Peyer's patch (tissue), 4 donors: ENCODE results near the gene DLGAP1. TPM values are rescaled to one million over a fixed set of nuclear protein-coding genes. Genes with fewer than 3 reads are reported as not detected.

ENCODE experiments used
- DNase-seq, 3 donors: peaks; one replicate each; pipeline ENCODE4 v3.0.0-alpha.2; 2017 to 2019
- H3K27ac ChIP-seq, 4 donors: fragments of 200-600 bp; sonication (generic); one replicate each; pipeline ENCODE4 v1.5.1; 2016 to 2019
- H3K27me3 ChIP-seq, 2 donors: fragments of 200-600 bp; sonication (generic); one replicate each; pipeline ENCODE4 v1.5.1; 2019
- H3K36me3 ChIP-seq, 3 donors: fragments of 200-600 bp; sonication (generic); one replicate each; pipeline ENCODE4 v1.5.1; 2016 to 2019
- H3K4me1 ChIP-seq, 4 donors: fragments of 200-600 bp; sonication (generic); one replicate each; pipeline ENCODE4 v1.5.1; 2016 to 2019
- H3K4me3 ChIP-seq, 4 donors: fragments of 200-600 bp; sonication (generic); 1 replicate in 3 of 4; 2 replicates in 1 of 4; pipeline ENCODE4 v1.5.1; 2016 to 2019; ENCODE audit warnings: mild to moderate bottlenecking in 1 of 4
- H3K9me3 ChIP-seq, 4 donors: fragments of 200-600 bp; sonication (generic); one replicate each; pipeline ENCODE4 v1.5.1; 2016 to 2019; ENCODE audit warnings: mild to moderate bottlenecking in 1 of 4
- POLR2A ChIP-seq, 2 donors: fragments of 450-650 bp; IDR thresholded peaks; one replicate each; pipeline ENCODE4 v1.5.1; 2017; ENCODE audit warnings: antibody characterized with exemption in 2 of 2, mild to moderate bottlenecking in 2 of 2, moderate library complexity in 2 of 2
- total RNA-seq, 4 donors: library from RNA; depleted of rRNA; stranded (reverse); fragments of >200 nt; gene quantifications; one replicate each; pipeline ENCODE4 v1.1.0, GENCODE V29; 2016
- TF ChIP-seq, protein P1 (sequence below), 6 experiments: fragments of 450-650 bp in 4 of 6; fragments of 200-600 bp in 2 of 6; sonication (generic) in 1 of 6; IDR thresholded peaks; one replicate each; pipeline ENCODE4 v1.5.1; 2017 to 2019; ENCODE audit warnings: antibody characterized with exemption in 6 of 6, mild to moderate bottlenecking in 3 of 6, moderate library complexity in 1 of 6

DLGAP1 gene
- total RNA-seq, 4 donors from 2014 or later, result 0.53 to 4.1 (median 2.1) TPM

DNA sequence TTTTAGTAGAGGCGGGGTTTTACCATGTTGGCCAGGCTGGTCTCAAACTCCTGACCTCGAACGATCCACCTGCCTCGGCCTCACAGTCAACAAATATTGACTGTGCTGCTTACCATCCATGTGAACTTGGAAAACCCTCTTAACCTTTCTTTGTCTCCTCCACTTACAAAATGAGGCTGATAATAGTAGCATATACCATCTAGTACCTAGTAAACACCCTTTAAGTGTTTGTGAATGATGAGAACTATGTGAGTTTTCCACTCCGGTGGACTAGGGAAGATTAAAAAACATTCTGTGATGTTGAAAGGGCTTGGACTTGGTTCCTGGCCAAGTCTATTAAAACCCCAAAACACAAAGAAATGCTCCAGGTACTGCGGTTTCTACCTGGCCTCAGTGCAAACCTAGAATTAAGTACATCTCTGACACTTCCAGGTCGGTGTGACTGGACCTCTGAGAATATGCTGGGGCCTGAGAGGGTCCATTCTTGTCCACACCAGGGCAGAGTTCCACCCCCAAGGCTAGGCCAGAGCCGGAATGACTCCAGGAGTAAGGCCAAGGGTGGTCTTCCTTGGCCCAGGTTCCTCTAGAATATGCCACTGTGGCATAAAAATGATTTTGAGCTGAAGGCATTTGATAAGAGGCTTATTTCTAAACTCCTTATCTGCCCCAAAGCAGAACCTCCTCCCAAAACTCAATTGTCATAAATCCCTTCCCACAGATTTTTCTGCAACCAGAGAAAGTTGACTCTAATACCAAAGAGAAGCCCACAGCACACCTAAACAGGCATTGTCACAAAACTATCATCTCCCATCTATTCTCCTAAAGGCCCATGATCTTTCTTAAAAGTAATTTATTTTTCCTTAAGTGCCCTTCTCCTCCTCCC is 787.6 kb downstream of the DLGAP1 start:
- H3K9me3 ChIP-seq, result no peaks in the 10 kb centered on the region
- H3K27me3 ChIP-seq, result no peaks in the 10 kb centered on the region
- no peak overlapping the region for H3K27ac ChIP-seq
- TF ChIP-seq, protein P1, sequence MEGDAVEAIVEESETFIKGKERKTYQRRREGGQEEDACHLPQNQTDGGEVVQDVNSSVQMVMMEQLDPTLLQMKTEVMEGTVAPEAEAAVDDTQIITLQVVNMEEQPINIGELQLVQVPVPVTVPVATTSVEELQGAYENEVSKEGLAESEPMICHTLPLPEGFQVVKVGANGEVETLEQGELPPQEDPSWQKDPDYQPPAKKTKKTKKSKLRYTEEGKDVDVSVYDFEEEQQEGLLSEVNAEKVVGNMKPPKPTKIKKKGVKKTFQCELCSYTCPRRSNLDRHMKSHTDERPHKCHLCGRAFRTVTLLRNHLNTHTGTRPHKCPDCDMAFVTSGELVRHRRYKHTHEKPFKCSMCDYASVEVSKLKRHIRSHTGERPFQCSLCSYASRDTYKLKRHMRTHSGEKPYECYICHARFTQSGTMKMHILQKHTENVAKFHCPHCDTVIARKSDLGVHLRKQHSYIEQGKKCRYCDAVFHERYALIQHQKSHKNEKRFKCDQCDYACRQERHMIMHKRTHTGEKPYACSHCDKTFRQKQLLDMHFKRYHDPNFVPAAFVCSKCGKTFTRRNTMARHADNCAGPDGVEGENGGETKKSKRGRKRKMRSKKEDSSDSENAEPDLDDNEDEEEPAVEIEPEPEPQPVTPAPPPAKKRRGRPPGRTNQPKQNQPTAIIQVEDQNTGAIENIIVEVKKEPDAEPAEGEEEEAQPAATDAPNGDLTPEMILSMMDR (IDR thresholded peaks at IDR 0.05), result no peak
- TF ChIP-seq POLR2A (IDR thresholded peaks at IDR 0.05), result no peak
- no peak for DNase-seq
- no peaks in the 10 kb centered on the region for H3K36me3 ChIP-seq
- H3K4me3 ChIP-seq, result no peak overlapping the region
- H3K4me1 ChIP-seq, result peaks cover 0 to 21% (median 0%) of the 10 kb centered on the region in 4 donors

DNA sequence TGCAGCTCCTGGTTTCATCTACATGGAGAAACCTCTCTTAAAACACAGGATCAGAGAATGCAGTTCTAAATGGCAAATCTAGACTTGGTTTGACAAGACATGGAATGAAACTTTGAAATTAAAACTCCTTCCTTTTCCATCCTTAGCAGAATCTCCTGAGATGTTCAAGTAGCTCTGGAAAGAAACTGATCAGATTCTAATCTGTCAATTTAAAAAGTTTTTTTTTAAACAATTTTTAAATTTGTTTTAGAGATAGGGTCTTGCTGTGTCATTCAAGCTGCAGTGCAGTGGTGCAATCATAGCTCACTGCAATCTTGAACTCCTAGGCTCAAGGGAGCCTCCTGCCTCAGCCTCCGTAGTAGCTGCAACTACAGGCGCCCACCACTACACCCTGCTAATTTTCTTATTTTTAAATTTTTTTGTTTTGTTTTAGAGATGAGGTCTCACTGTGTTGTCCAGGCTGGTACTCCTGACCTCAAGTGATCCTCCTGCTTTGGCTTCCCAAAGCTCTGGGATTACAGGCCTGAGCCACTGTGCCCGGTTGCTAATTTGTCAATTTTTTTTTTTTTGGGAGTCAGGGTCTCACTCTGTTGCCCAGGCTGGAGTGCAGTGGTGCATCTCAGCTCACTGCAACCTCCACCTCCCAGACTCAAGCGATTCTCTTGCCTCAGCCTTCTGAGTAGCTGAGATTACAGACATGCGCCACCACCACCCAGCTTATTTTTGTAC is 788.4 kb downstream of the DLGAP1 start:
- DNase-seq, result no peak
- H3K27me3 ChIP-seq, result no peaks in the 10 kb centered on the region
- H3K9me3 ChIP-seq, result no peaks in the 10 kb centered on the region
- peaks cover 0 to 21% (median 0%) of the 10 kb centered on the region in 4 donors for H3K4me1 ChIP-seq
- H3K4me3 ChIP-seq, result no peak overlapping the region
- H3K27ac ChIP-seq, result no peak overlapping the region
- TF ChIP-seq POLR2A (IDR thresholded peaks at IDR 0.05), result no peak
- TF ChIP-seq, protein P1 (IDR thresholded peaks at IDR 0.05), result no peak
- no peaks in the 10 kb centered on the region for H3K36me3 ChIP-seq

DNA sequence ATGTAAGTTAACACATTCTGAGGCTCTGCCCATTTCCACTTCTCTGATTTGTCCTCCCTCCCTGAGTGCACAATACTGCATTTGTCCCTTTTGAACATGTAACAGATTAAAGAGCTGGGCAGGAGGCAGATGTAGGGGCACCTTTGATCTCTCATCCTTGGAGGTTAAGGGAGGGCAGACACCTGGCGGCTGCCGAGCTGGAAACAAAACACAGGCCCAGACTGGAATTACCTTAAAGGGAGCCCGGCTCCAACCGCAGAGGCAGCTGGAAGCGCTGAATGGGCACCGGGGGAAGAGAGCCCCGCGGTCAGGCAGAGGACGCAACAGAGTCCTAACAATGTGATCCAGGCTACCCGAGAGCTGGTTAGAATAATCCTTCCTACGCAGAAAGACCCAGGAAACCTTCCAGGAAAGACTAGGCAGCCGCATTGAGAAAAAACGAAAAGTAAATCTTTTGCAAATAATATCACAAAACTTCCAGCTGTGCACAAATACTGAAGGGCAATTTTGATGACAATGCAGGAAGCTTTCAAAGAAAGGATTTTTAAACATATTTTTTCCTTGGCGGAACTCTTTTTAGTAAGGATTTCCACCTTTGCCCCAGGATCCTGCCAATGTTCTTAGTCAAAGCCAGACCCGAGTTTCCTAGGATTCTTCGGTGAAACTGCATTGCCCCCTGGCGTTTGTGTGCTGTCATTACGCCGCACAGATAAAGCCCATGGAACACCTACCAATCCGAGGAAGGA is 789.2 kb downstream of the DLGAP1 start:
- peaks cover 0 to 21% (median 0%) of the 10 kb centered on the region in 4 donors for H3K4me1 ChIP-seq
- peak overlapping the region in 2 of 4 donors; percentile 13 to 29 for H3K4me3 ChIP-seq
- H3K36me3 ChIP-seq, result no peaks in the 10 kb centered on the region
- no peaks in the 10 kb centered on the region for H3K27me3 ChIP-seq
- peak overlapping the region in 3 of 4 donors; percentile 54 to 74 (median 66) for H3K27ac ChIP-seq
- peak in 1 of 2 donors; percentile 14 for TF ChIP-seq POLR2A (IDR thresholded peaks at IDR 0.05)
- TF ChIP-seq, protein P1 (IDR thresholded peaks at IDR 0.05), result peak; percentile 86 to 99 (median 96)
- peak; percentile 63 to 92 (median 84) for DNase-seq
- no peaks in the 10 kb centered on the region for H3K9me3 ChIP-seq

DNA sequence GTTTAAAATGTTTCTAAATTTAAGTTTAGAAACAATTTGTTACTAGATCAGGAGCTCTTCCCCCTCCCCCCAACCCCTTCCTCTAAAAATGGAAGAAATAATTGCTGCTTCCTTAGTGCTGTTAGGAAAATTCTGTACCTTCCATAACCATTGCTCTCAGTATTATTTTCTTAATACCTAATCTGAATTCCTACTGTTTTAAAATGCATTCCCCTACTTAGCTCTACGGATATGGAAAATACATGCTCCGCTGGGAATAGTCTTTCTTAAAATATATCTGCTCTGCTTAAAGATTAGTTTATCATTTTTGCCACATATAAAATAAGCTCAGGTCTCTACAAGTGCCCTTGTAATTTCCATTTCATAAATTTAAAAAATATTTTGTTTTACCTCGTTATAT is 789.9 kb downstream of the DLGAP1 start:
- Histone ChIP-seq H3K4me1 (peaks cover 0 to 21% (median 0%) of the 10 kb centered on the region in 4 donors), H3K27me3 (no peaks in the 10 kb centered on the region), H3K36me3 (no peaks in the 10 kb centered on the region), H3K9me3 (no peaks in the 10 kb centered on the region), H3K4me3 (no peak overlapping the region), H3K27ac (peak overlapping the region in 1 of 4 donors; percentile 54)
- no peak for DNase-seq
- TF ChIP-seq, protein P1 (IDR thresholded peaks at IDR 0.05), result no peak
- no peak for TF ChIP-seq POLR2A (IDR thresholded peaks at IDR 0.05)

DNA sequence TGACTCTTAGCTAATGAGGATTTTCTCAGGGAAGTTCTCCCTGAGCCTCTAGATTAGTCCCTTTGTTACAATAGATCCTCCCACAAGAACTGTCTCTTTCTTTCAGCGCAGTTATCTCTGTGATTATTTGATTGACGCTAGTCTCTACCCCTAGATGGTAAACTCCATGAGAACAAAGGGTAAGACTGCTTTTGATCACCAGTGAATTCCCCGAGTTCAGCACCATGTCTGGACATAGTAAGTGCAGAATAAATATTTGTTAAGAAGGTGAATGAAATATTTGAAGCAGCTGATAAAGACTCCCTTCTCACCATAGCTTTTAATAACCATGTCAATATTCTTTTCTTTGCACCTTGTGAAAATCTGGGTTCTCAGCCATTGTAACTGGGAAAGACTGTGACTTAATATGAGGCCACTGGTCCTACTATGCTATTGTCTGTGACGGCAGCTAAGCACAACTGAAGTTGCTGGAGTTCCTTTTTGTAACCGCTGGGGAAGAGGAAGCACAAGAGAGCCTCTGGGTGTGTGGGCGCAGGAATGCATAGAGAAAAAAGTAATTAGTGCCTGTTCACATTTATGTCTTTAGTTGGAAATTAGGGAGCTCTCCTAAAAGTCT is 790.4 kb downstream of the DLGAP1 start:
- DNase-seq, result no peak
- Histone ChIP-seq H3K27ac (peak overlapping the region in 2 of 4 donors; percentile 6 to 27), H3K4me3 (no peak overlapping the region)

More for the DNA sequence above, 790.4 kb downstream of the DLGAP1 start:
- TF ChIP-seq, protein P1 (IDR thresholded peaks at IDR 0.05), result peak in 1 of 6 experiments; percentile 7
- TF ChIP-seq POLR2A (IDR thresholded peaks at IDR 0.05), result no peak
- no peaks in the 10 kb centered on the region for H3K9me3 ChIP-seq
- no peaks in the 10 kb centered on the region for H3K36me3 ChIP-seq
- no peaks in the 10 kb centered on the region for H3K27me3 ChIP-seq
- peaks cover 0 to 21% (median 0%) of the 10 kb centered on the region in 4 donors for H3K4me1 ChIP-seq
